Parathyroid adenoma (tissue), 2 donors: ENCODE measurements around the gene CAMTA1.
"Not testable (repeated sequence)": the region's sequence is repeated elsewhere in the genome, so short reads cannot be mapped to it uniquely, and the experiment has no call there.

Experiments
- H2AFZ ChIP-seq: fragments of 300-600 bp; sonication (generic); one replicate; pipeline ENCODE4 v1.7.0; 2017; ENCODE audit warnings: antibody characterized with exemption, mild to moderate bottlenecking
- H3K27ac ChIP-seq: fragments of 300-600 bp; sonication (generic); one replicate; pipeline ENCODE4 v1.7.0; 2017
- H3K27me3 ChIP-seq: fragments of 300-600 bp; sonication (generic); one replicate; pipeline ENCODE4 v1.7.0; 2017; ENCODE audit warnings: low read length; ENCODE audit not compliant: control insufficient read depth, insufficient read depth
- H3K36me3 ChIP-seq: fragments of 300-600 bp; sonication (generic); one replicate; pipeline ENCODE4 v1.7.0; 2017; ENCODE audit warnings: low read length; ENCODE audit not compliant: control insufficient read depth, insufficient read depth
- H3K4me1 ChIP-seq: fragments of 300-600 bp; sonication (generic); one replicate; pipeline ENCODE4 v1.7.0; 2017; ENCODE audit warnings: control low read depth
- H3K4me2 ChIP-seq: fragments of 300-600 bp; sonication (generic); one replicate; pipeline ENCODE4 v1.7.0; 2017; ENCODE audit warnings: low read length
- H3K4me3 ChIP-seq: fragments of 300-600 bp; sonication (generic); one replicate; pipeline ENCODE4 v1.7.0; 2017; ENCODE audit warnings: low read depth, low read length
- H3K79me2 ChIP-seq: fragments of 300-600 bp; sonication (generic); one replicate; pipeline ENCODE4 v1.7.0; 2017; ENCODE audit warnings: control low read depth
- H3K9ac ChIP-seq: fragments of 300-600 bp; sonication (generic); one replicate; pipeline ENCODE4 v1.7.0; 2017; ENCODE audit warnings: mild to moderate bottlenecking
- H3K9me3 ChIP-seq: fragments of 300-600 bp; sonication (generic); one replicate; pipeline ENCODE4 v1.7.0; 2017; ENCODE audit warnings: low read length; ENCODE audit not compliant: control insufficient read depth
- TF ChIP-seq, protein P1 (sequence below): fragments of 300-600 bp; sonication (generic); IDR thresholded peaks from one replicate; pipeline ENCODE4 v1.7.0; 2017; ENCODE audit warnings: antibody characterized with exemption, mild to moderate bottlenecking
- donor health status: primary hyperparathyroidism.

The CAMTA1 gene

DNA sequence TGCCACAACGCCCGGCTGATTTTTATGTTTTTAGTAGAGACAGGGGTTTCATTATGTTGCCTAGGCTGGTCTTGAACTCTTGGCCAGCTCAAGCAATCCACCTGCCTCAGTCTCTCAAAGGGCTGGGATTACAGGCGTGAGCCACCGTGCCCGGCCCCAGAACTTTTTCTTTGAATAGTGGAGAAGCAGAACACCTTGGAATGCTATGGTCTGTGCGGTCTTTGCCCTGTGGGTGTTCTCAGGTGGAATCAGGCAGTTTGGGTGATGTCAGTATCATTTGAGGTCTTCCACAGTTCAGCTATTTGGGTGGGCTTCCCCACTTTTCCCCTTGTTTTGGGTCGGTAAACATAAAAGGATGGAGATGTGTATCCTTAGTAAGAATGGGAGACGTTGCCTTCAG, 17.6 kb downstream of the CAMTA1 start:
- H3K4me2 ChIP-seq = no peak overlapping the region
- TF ChIP-seq, protein P1, sequence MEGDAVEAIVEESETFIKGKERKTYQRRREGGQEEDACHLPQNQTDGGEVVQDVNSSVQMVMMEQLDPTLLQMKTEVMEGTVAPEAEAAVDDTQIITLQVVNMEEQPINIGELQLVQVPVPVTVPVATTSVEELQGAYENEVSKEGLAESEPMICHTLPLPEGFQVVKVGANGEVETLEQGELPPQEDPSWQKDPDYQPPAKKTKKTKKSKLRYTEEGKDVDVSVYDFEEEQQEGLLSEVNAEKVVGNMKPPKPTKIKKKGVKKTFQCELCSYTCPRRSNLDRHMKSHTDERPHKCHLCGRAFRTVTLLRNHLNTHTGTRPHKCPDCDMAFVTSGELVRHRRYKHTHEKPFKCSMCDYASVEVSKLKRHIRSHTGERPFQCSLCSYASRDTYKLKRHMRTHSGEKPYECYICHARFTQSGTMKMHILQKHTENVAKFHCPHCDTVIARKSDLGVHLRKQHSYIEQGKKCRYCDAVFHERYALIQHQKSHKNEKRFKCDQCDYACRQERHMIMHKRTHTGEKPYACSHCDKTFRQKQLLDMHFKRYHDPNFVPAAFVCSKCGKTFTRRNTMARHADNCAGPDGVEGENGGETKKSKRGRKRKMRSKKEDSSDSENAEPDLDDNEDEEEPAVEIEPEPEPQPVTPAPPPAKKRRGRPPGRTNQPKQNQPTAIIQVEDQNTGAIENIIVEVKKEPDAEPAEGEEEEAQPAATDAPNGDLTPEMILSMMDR = no peak
- H3K4me3 ChIP-seq = no peak overlapping the region
- no peaks in the 10 kb centered on the region for H3K27me3 ChIP-seq
- no peaks in the 10 kb centered on the region for H3K9me3 ChIP-seq
- H3K79me2 ChIP-seq = peaks cover 45% of the 10 kb centered on the region
- no peak overlapping the region for H3K9ac ChIP-seq
- no peaks in the 10 kb centered on the region for H3K36me3 ChIP-seq
- no peak overlapping the region for H3K27ac ChIP-seq
- H3K4me1 ChIP-seq = peaks cover 6% of the 10 kb centered on the region
- H2AFZ ChIP-seq = no peak overlapping the region

DNA sequence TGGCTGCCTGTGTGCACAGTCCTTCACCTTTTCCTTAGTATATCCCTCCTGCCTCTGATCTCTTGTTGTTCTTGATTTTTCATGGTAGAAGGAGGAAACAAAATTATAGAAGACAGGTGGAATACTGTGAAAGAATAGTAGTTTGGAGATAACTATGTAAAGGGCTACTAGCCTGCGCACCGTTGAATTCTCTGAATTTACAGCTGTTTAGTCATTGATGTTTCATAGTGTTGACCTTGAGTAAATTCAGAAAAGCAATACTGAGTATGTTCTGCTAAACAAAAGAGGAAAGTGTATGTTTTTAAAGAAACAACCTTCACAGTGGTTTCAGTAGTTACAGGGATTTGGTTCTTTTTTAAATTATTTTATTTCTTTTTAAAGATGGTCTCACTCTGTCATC, 18.1 kb downstream of the CAMTA1 start:
- Histone ChIP-seq H3K9ac (no peak overlapping the region), H3K9me3 (no peaks in the 10 kb centered on the region), H3K27me3 (no peaks in the 10 kb centered on the region), H3K36me3 (no peaks in the 10 kb centered on the region), H3K4me1 (peaks cover 7% of the 10 kb centered on the region), H3K4me2 (no peak overlapping the region), H3K27ac (no peak overlapping the region), H3K4me3 (no peak overlapping the region), H2AFZ (no peak overlapping the region), H3K79me2 (peaks cover 47% of the 10 kb centered on the region)
- TF ChIP-seq, protein P1 = no peak

DNA sequence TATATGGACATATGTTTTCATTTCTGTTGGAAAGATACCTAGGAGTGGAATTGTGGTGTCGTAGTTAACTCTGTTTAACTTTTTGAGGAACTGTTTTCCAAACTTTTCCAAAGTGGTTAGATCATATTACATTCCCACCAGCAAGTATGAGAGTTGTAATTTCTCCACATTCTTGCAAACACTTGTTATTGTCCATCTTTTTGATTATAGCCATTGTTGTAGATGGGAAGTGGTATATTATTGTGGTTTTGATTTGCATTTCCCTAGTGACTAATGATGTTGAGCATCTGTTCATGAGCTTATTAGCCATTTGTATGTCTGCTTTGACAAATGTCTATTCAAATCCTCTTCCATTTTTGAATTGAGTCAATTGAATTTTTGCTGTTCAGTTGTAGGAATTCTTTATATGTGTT, 19.8 kb downstream of the CAMTA1 start:
- Histone ChIP-seq H3K27ac (no peak overlapping the region), H3K36me3 (no peaks in the 10 kb centered on the region), H3K4me1 (peaks cover 7% of the 10 kb centered on the region)

DNA sequence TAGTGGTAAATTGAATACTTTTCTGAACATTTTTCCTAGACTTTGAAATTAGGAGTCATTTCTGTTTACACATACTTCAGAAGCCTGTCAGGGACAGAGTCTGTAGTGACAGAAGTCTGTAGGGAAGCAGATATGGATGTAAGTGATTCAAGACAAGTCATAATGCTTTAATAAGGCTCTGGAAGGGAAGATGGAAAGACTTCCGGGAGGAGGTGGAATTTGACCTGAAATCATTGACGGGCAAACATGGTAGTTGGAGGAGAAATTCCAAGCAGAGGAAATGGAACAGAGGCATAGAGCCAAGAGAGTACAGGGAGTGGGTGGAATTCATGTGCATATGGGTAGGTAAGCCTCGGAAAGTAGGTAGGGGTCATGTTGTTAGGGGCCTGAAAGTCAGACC, 22.5 kb downstream of the CAMTA1 start:
- Histone ChIP-seq H3K4me1 (peaks cover 4% of the 10 kb centered on the region), H3K36me3 (no peaks in the 10 kb centered on the region), H3K4me2 (no peak overlapping the region), H2AFZ (no peak overlapping the region), H3K27ac (no peak overlapping the region), H3K9me3 (no peaks in the 10 kb centered on the region), H3K4me3 (no peak overlapping the region), H3K79me2 (peaks cover 52% of the 10 kb centered on the region), H3K27me3 (no peaks in the 10 kb centered on the region), H3K9ac (no peak overlapping the region)
- TF ChIP-seq, protein P1 = no peak

More for the DNA sequence above, 19.8 kb downstream of the CAMTA1 start:
- Histone ChIP-seq H3K9me3 (no peaks in the 10 kb centered on the region), H3K9ac (no peak overlapping the region), H2AFZ (no peak overlapping the region), H3K4me3 (no peak overlapping the region), H3K27me3 (no peaks in the 10 kb centered on the region), H3K4me2 (no peak overlapping the region), H3K79me2 (peaks cover 54% of the 10 kb centered on the region)
- TF ChIP-seq, protein P1 = no peak

DNA sequence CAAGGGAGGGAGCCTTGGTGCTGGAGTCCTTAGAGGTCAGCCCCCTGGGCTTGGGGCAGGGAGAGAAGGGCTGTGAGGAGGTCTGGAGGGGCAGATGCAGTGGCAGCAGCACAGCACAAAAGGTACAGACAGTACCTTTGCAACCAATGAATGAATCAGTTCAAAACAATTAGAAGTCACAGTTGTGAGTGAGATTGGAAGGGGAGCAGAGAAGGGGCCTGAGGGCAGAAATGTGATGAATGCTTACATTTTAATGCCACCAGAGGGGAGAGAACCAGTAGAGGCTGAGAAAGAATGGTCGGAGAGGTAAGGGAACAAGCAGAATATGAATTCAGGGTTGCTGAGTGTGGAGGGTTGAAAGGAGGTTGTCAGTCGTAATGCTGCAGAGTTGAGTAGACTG, 24.2 kb downstream of the CAMTA1 start:
- no peaks in the 10 kb centered on the region for H3K27me3 ChIP-seq
- H3K9ac ChIP-seq = no peak overlapping the region
- peaks cover 4% of the 10 kb centered on the region for H3K4me1 ChIP-seq
- H3K79me2 ChIP-seq = peaks cover 47% of the 10 kb centered on the region
- no peak overlapping the region for H2AFZ ChIP-seq
- no peak overlapping the region for H3K4me2 ChIP-seq
- H3K4me3 ChIP-seq = no peak overlapping the region
- no peaks in the 10 kb centered on the region for H3K36me3 ChIP-seq
- H3K9me3 ChIP-seq = no peaks in the 10 kb centered on the region
- TF ChIP-seq, protein P1 = no peak
- H3K27ac ChIP-seq = no peak overlapping the region

DNA sequence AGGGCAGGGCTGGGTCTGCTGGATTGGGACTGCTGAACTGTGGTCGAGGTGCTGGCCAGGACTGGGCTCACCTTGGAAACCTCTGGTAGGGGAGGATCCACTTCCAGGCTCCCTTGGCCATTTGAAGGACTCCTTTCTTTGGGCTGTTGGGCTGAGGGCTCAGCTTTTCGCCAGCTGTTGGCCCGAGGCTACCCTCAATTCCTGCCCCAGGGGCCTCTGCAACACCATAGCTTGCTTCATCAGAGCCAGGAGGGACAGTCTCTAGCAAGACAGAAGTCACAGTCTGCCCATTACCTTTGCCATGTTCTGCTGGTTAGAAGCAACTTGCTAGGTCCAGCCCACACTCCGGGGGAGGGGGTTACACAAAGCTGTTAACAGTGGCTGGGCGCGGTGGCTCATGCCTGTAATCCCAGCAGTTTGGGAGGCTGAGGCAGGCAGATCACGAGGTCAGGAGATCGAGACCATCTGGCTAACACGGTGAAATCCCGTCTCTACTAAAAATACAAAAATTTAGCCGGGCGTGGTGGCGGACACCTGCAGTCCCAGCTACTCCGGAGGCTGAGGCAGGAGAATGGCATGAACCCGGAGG, 25.0 kb downstream of the CAMTA1 start:
- H3K4me3 ChIP-seq, H3K36me3 ChIP-seq, H3K9me3 ChIP-seq, H3K9ac ChIP-seq, H3K4me1 ChIP-seq, H3K27ac ChIP-seq, H2AFZ ChIP-seq, H3K4me2 ChIP-seq, H3K27me3 ChIP-seq: not testable (repeated sequence)
- peaks cover 43% of the 10 kb centered on the region for H3K79me2 ChIP-seq
